GM19455 (cell line): ENCODE measurements around the gene GBP2.
"Not testable (repeated sequence)": the region's sequence is repeated elsewhere in the genome, so short reads cannot be mapped to it uniquely, and the experiment has no call there.

Source experiments
- ATAC-seq: cut with Tn5 transposase; IDR thresholded peaks from one replicate; pipeline ENCODE4 v1.9.1; 2021; ENCODE audit not compliant: unreplicated experiment

Gene GBP2

DNA sequence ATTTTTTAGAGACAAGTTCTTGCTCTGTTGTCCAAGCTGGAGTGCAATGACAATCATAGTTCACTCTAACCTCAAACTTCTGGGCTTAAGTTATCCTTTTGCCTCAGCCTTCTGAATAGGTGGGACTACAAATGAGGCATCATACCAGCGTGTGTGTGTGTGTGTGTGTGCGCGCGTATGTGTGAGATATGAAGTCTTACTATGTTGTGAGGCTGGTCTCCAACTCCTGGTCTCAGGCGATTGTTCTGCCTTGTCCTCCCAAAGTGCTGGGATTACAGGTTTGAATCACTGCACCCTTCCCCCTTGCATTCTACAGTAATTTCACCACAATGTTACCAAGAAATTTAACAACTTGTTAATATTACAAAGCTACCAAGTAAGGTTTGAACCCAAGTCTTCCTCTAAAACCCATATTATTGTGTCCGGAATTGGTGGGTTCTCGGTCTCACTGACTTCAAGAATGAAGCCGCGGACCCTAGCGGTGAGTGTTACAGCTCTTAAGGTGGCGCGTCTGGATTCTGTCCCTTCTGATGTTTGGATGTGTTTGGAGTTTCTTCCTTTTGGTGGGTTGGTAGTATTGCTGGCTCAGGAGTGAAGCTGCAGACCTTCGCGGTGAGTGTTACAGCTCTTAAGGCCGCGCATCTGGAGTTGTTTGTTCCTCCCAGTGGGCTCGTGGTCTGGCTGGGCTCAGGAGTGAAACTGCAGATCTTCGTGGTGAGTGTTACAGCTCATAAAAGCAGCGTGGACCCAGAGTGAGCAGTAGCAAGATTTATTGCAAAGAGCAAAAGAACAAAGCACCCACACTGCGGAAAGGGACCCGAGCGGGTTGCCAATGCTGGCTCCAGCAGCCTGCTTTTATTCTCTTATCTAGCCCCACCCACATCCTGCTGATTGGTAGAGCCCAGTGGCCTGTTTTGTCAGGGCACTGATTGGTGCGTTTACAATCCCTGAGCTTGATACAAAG, 970 bp upstream of the GBP2 start:
- ATAC-seq, result not testable (repeated sequence)

DNA sequence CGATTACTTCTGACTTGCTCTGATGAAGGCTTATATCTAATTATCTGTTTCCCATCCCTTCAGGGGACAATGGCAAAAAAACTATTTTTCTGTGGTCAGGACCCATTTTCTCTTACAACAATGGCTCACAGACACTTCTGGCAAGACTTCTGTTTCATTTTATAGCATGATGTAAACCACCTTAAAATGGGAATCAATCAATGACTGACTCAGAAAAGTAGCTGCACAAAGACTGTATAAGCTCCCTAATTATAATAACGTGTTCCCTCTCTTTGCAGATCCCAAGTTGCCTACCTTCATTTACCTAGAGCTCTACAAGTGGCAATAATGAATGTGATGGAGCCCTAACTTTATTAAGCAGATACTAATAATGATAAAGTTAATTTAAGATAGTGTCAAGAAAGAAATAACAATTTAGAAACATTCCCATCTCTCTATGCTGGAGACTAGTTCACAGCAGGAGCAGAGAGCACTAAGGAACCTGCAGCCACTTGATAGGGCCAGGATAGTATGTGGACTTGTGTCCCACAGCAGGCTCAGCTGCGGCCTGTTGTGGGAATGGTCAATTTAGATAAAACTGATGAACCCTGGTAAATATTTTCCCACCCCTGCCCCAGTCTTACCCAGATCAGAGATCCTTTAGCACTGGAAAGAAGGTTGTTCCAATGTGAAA, 538 bp downstream of the GBP2 start:
- ATAC-seq, result no peak

DNA sequence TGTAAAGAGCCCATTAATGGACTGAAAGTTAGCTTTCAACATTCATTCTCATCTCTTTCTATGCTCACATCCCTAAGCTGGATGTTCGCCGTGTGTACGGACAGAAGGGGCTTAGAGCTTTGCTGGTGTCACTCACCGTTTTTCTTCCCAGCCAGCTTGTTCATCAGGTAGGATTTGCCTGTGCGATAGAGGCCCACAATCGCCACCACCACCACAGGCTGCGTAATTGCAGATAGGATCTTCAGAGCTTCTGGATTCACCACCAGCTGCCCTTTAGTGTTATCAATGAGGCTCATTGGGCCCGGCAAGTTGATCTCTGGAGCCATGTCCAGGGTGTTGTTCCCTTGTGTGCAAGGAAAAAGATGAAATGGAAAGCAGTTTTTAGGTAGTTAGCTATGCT, 4.3 kb downstream of the GBP2 start:
- no peak for ATAC-seq

DNA sequence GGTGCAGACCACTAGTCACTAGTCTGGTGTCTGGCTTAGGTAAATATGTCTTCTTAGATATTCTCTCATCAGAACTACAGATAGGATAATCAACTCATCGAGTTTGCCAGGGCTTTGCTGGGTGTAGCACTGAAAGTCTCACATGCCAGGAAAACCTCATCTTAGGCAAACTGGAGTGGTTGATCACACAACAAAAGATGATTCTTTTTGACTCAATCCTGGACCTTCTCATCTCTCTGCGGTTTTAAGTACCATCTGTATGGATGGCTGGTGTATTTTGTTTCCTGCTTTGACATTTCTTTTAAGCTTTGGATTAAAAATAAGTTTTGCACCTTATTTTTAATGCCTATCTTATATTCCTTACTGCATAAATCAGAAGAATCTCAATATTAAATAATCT, 11.3 kb downstream of the GBP2 start:
- ATAC-seq, result no peak

DNA sequence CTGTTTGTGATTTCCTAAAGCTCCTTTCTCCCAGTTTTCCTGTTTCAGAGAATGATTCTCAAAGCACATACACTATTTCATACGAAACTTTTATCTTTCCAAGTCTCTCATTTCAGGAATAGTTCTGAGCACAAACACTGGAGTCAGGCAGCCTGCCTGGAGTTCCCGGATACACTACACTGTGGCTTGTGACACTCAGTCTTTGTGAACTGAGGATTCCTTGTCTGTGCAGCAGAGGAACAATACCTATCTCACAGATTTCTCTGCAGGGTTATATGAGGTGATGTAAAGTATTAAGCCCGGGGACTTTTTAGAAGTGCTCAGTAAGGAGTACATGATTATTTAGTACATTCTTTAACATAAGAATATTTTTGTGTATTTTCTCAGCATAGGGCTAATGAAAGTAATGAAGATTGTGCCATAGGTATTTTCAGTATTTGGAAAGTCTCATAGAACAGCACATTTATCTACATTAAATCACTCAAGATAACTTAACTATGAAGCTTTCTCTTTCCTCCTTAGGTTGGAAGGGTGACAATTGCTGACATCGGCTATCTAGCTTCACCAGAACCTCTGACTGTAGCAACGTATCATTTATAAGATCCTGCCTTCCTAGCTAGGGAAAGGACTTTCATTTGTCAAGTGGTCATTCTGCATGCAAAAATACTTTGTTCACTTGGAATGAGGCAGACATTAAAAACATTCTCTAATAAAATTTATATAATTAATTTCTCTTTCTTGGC, 12.9 kb downstream of the GBP2 start:
- ATAC-seq, result no peak

DNA sequence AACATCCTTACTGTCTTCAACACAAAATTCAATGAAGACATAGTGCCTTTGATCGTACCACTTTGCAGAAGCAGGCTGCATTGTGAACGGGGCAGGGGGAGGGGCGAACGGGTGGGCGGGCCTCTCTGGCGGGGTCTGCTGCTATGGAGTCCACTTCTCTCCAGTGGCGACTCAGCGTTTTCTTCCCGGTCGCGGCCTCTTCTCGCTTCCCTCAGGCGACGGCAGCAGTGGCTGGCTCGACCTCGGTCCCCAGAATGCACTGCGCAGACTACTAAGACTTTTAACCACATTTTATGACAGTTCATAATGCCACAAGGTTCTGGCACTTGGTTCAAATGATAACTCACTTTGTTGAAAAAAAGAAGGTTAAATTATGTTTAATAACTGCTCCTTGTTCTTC, 21.2 kb downstream of the GBP2 start:
- no peak for ATAC-seq

DNA sequence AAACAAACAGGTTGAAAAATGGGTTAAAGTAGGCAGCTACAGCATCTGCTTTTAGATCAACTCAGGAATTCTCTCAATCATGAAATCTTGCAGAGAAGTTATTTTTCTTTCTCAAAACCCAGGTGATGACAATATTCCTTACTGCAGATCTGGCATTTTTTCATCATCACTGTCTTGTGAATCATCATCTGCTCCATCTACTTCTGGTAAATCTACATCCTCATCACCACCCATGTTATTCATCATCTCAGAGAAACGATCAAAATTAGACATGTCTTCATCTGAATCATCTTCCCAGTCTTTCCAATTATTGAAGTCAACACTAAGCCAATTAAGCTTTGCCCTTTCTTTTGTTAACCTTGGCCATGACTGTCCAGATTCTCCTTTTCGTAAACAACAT, 21.8 kb downstream of the GBP2 start:
- ATAC-seq, result no peak

DNA sequence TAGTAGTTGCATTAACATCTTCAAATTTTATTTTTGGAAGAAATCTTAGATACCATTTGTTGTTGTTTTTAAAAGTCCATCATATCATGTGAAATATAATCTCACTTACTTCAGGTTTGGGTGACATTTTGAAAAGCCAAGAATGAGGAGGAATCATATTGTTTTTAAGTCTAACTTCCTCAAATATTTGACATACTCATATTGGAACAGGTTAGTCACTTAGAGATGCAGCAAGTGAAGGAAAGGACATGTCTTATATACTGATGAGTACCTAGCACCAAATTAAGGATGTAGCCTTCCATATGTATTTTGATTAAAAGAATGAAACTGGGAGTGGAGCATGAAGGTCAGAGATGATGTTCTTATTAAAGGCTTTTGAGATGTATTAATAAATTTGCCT, 23.9 kb downstream of the GBP2 start:
- no peak for ATAC-seq

DNA sequence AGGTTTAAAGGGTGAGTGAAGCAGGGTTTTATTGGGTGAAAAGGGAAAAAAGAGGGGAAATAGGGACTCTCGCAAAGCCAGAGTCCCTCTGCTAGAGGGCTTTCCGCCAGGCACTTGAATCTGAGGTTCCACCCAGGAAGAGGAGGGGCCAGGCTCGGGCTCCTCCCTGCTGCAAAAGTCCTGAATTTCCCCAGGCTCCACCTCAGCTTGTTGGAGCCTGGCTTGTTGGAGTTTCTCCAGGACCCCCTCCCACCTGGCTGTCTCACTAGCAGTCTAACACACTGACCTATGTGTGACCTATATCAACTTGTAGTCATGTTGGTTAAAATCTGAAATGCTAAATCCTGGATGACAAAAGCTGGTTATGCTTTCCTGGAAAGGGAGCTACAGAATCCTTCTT, 25.5 kb downstream of the GBP2 start:
- no peak for ATAC-seq

DNA sequence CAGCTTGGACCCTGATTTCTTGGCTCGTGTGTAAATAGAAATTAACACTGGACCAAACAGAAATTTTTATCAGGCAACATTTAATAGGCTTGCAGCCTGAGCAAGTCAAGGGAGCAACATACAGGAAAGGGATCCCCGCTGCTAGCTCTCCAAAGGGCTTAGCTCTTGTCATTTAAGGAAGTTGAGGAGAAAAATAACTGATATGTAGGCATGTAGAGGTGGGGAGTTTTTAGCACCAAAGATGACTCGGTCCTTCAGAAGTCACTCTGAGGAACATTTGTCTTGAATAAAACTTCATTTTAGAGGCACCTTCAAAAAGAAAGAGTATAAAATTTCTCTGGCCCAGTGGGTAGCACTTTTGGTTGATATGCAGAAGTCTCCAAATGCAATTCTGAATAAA, 27.1 kb downstream of the GBP2 start:
- ATAC-seq, result no peak

DNA sequence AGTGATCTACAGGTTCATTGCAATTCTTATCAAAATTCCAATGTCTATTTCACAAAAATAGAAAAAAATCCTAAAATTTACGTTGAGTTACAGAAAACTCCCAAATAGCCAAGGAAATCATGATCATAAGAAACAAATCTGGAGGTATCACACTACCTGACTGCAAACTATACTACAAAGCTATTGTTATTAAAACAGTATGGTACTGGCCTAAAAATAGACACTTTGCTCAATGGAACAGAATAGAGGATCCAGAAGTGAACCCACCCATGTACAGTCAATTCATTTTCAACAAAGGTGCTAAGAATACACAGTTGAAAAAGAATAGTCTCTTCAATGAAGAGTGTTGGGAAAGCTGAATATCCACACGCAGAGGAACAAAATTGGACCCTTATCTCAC, 30.2 kb downstream of the GBP2 start:
- no peak for ATAC-seq

DNA sequence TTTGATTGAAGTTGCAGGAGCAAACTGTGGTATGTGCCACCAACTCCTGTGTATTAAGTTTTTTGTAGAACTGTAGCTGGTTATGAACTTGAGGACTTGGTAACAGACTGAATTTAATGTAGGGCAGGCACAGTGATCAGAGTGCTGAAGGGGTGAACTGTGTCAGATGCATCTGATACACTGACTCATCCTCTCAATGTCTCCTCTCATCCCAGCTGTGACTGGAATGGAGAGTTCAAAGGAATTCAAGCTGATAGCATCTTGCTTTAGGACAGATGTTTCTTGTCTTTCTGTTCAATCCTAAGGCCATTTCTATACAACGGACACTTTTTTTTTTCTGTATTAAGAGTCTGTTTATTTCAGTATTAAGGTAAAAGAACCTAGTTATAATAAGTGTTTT, 36.0 kb downstream of the GBP2 start:
- ATAC-seq, result no peak

DNA sequence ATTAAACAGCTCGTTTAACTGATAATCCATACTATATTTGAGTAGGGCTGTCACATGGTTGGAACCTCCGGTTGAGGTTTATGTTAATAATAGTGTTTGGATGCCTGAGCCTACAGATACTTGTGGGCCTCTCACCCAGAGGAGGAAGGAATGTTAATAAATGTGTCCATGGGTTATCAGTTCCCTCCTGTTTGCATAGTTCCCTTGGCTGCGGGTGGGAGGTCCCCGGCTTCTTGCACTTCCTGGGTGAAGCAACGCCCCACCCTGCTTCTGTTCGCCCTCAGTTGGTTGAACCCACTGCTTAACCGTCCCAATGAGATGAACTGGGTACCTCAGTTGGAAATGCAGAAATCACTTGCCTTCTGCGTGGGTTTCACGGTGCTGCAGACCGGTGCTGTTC, 37.3 kb downstream of the GBP2 start:
- ATAC-seq, result no peak

DNA sequence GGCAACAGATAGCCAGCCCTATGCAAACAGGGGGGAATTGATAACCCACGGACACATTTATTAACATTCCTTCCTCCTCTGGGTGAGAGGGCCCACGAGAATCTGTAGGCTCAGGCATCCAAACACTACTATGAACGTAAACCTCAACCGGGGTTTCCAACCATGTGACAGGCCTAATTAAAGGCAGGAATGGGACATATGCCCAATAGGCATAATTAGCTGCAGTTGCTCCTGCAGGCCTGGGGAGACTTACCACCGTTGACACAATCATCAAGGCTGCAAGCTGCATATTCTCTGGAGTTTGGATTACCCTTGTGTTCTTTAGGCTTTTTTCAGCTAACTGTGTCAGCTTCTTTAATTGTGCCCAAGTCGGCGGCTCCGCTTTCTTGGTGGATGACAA, 38.7 kb downstream of the GBP2 start:
- ATAC-seq, result no peak

DNA sequence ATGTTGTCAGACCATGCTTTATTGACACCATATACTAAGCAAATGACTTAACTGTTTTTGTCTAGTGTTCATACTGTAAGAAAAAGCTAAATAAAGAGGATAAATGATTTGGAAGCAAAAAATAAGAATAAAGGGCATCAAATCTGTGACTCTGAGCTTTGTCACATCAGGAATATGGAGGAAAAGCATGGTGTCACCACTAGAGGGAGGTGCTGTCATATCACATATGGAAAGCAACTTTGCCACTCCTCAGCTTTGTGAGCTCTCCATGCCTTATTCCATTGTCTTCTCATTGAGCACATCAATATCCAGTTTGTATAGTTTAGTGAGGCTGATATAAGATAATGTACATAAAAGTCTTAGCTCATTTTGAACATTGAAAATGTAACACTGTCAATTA, 40.1 kb downstream of the GBP2 start:
- no peak for ATAC-seq

DNA sequence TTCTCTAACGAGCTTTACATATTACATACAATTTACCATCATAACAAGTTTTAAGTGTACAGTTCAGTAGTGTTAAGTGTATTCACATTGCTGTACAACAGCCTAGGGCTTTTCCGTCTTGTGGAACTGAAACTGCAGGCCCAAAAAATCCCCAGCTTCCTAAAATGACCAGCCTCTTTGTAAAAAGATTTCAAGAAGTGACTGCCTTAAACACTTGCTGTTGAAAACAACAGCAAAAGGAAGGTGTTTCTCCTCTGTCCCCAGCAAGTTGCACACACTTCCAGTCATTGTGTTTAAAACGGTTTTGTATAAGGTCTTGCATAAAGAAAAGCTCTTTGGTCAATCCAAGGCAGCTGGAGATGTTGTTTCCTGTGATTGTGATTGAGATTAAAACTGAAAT, 44.9 kb downstream of the GBP2 start:
- no peak for ATAC-seq

DNA sequence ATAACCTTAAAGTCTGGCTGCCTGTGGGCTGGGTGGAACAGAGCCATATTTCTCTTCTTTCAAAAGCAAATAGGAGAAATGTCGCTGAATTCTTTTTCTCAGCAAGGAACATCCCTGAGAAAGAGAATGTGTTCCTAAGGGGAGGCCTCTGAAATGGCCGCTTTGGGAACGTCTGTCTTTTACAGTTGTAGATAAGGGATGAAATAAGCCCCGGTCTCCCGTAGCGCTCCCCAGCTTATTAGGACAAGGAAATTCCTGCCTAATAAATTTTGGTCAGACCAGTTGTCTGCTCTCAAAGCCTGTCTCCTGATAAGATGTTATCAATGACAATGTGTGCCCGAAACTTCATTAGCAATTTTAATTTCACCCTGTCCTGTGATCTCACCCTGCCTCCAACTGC, 45.8 kb downstream of the GBP2 start:
- not testable (repeated sequence) for ATAC-seq

DNA sequence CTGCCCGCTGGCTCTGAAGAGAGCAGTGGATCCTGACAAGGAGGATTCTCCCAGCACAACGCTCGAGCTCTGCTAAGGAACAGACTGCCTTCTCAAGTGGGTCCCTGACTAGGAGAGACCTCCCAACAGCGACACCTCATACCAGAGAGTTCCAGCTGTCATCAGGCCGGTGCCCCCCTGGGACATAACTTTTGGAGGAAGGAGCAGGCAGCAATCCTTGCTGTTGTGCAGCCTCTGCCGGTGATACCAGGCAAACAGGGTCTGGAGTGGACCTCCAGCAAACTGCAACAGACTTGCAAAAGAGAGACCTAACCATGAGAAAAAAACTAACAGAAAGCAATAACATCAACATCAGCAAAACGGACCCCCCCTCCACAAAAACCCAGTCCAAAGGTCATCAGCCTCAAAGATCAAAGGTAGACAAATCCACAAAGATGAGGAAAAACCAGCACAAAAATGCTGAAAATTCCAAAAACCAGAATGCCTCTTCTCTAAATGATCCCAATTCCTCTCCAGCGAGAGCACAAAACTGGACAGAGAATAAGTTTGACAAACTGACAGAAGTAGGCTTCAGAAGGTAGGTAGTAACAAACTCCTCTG, 53.3 kb downstream of the GBP2 start:
- ATAC-seq, result not testable (repeated sequence)

DNA sequence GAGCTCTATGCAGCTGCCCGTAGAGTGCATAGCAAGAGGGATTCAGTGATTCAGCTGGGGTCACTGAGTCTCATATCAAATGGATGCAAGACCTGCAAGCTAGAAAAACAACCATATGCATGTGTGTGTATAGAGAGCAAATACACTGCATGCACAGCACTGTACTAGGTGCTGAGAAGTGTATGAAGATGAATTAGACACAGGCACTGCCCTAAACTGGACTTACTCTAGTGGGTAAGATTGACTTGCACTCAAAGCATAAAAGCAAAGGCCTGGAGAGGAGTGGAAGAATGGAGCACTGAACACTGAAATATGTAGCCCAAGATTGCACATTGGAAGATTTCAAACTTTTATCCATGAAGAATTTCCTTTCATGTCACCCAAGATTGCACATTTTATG, 55.4 kb downstream of the GBP2 start:
- ATAC-seq, result no peak

DNA sequence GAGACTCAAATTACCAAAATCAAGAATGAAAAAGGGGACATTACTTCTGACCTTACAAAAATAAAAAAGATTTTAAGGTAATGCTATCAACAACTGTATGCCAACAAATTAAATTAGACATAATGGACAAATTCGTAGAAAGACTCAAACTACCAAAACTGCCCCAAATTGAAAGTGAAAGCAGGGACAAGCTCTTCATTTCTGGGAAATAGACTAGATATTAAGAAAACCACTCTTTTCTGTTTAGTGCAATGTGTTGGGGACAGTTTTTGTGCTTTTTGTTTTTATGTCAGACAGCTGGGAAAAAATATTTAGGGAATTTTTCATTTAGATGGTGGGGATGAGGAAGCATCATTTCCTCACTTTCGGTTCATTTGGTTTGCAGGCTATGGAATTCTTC, 56.0 kb downstream of the GBP2 start:
- ATAC-seq, result no peak

DNA sequence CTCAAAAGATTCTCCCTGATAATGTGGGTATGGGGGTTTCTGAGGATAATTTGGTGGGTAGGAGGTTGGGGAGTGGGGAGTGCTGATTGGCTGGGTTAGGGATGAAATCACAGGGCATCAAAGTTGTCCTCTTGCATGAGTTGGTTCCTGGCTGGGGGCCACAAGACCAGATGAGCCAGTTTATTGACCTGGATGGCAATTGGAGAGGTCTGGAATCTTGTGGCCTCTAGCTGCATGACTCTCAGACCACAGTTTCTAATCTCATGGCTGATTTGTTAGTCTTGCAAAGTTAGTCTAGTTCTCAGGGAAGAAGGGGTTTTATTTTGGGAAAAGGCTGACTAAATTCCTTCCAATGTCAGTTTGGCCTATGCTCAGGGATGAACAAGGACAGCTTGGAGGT, 57.6 kb downstream of the GBP2 start:
- no peak for ATAC-seq
